NT2/D1 (cell line): ENCODE measurements around the gene UBXN6.

ENCODE experiments used
- SUZ12 ChIP-seq: IDR thresholded peaks from 2 replicates; pipeline ENCODE4 v1.6.1; 2011; ENCODE audit not compliant: insufficient read length, insufficient read depth; ENCODE audit errors: extremely low read depth
- ZNF274 ChIP-seq: IDR thresholded peaks from 2 replicates; pipeline ENCODE4 v1.6.1; 2011; ENCODE audit warnings: mild to moderate bottlenecking, low read depth, low read length

DNA sequence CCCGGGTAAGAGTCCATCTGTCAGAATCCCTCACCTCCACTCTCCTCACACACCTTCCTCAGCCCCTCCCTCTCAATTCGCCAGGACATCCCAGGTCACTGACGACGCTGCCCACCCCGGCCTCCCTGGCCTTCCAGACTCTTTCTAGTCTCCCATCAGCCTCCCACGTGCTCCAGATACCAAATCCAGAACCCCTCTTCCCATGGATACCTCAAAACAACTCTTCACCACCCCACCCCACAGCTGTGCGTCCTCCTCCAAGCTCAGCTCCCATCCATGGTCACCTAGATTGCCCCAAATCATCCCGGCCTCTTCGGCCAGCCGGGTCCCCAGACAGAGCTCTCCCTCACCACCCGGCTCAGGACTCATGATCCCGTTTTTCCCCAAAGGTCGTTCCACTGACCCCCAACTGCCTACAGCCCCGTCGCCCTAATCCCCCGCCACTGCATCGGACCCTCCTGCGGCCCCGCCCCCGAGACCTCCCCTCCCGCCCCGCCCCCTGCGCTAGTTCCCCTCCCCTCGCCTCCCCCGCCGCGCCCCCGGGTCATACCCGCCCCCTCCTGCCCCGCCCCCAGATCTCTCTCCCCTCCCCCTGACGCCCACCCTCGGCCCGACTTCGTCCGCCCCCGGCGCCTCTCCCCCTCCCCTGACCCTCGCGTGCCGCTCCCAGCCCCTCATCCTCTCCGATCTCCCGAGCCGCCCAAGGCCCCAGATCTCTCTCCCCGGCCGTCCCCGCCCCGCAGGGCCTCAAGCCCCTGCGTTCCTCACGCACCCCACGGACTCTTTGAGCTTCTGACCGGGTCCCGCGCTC, 546 bp downstream of the UBXN6 start:
- TF ChIP-seq ZNF274 = no peak
- no peak for TF ChIP-seq SUZ12
